Right lung (tissue), 5 donors: ENCODE data around the gene C11orf24. TPM values are rescaled to one million over a fixed set of nuclear protein-coding genes. Genes with fewer than 3 reads are reported as not detected.
"Not testable (repeated sequence)": the region's sequence is repeated elsewhere in the genome, so short reads cannot be mapped to it uniquely, and the experiment has no call there.

Experiments used
- DNase-seq, 2 donors: peaks; one replicate each; pipeline ENCODE4 v3.0.0-alpha.2; 2013
- polyA plus RNA-seq, 5 donors: library from polyadenylated mRNA; unstranded; fragments of 120-200 nt; gene quantifications; one replicate each; pipeline versions ENCODE4 v1.2.1 to v1.2.3, GENCODE V29; 2013; ENCODE audit warnings: inconsistent platforms in 1 of 5, low replicate concordance in 1 of 5; ENCODE audit not compliant: insufficient read length in 5 of 5, insufficient read depth in 1 of 5

Gene C11orf24
- polyA plus RNA-seq, 5 donors, result 17.8 to 30.5 (median 22.8) TPM

- DNase-seq, result peak; percentile 78 to 88
Observed at GRCh38 chr11:68257477-68258362, 14.1 kb downstream of the C11orf24 start.

- no peak for DNase-seq
Observed at GRCh38 chr11:68256331-68256741, 15.4 kb downstream of the C11orf24 start.

- DNase-seq, result no peak
Observed at GRCh38 chr11:68255526-68255925, 16.2 kb downstream of the C11orf24 start.

GRCh38 chr11:68254421-68254820 lies 17.4 kb downstream of the C11orf24 start:
- no peak for DNase-seq

GRCh38 chr11:68251765-68252164 lies 20.0 kb downstream of the C11orf24 start:
- no peak for DNase-seq

- DNase-seq, result not testable (repeated sequence)
Observed at GRCh38 chr11:68244912-68245311, 26.9 kb downstream of the C11orf24 start.

GRCh38 chr11:68243847-68244246 lies 27.9 kb downstream of the C11orf24 start:
- DNase-seq, result not testable (repeated sequence)

- DNase-seq, result no peak
Observed at GRCh38 chr11:68242616-68243015, 29.2 kb downstream of the C11orf24 start.

- DNase-seq, result no peak
Observed at GRCh38 chr11:68231621-68232020, 40.2 kb downstream of the C11orf24 start.

GRCh38 chr11:68229601-68230000 lies 42.2 kb downstream of the C11orf24 start:
- DNase-seq, result no peak

GRCh38 chr11:68226421-68226820 lies 45.4 kb downstream of the C11orf24 start:
- no peak for DNase-seq

- DNase-seq, result no peak
Observed at GRCh38 chr11:68224606-68225005, 47.2 kb downstream of the C11orf24 start.

- no peak for DNase-seq
Observed at GRCh38 chr11:68223275-68223674, 48.5 kb downstream of the C11orf24 start.

GRCh38 chr11:68221406-68221805 lies 50.4 kb downstream of the C11orf24 start:
- DNase-seq, result no peak

GRCh38 chr11:68216171-68216938 lies 55.4 kb downstream of the C11orf24 start:
- no peak for DNase-seq

GRCh38 chr11:68215524-68216170 lies 56.1 kb downstream of the C11orf24 start:
- DNase-seq, result no peak

- no peak for DNase-seq
Observed at GRCh38 chr11:68215087-68215445, 56.7 kb downstream of the C11orf24 start.

- no peak for DNase-seq
Observed at GRCh38 chr11:68214173-68215086, 57.3 kb downstream of the C11orf24 start.

GRCh38 chr11:68213555-68214172 lies 58.1 kb downstream of the C11orf24 start:
- peak; percentile 95 to 96 for DNase-seq

- peak in 1 of 2 donors; percentile 75 for DNase-seq
Observed at GRCh38 chr11:68213135-68213515, 58.6 kb downstream of the C11orf24 start, which contains the start of gene KMT5B. KMT5B (minus strand) TSS chr11:68213296; CDS start chr11:68190076, 23,220 bp downstream.
